KMS-11 (cell line): ENCODE results near the gene PTPRT.

Experiments used
- H2AFZ ChIP-seq: fragments of 200-600 bp; sonication (generic); 2 replicates; pipeline ENCODE4 v1.6.1; 2016; ENCODE audit warnings: antibody characterized with exemption, mixed run types, low read depth
- H3K27ac ChIP-seq: fragments of 200-600 bp; sonication (generic); 2 replicates; pipeline ENCODE4 v1.6.1; 2016; ENCODE audit warnings: mild to moderate bottlenecking, mixed run types
- H3K27me3 ChIP-seq: fragments of 200-600 bp; sonication (generic); 2 replicates; pipeline ENCODE4 v1.6.1; 2017; ENCODE audit warnings: mild to moderate bottlenecking, low read depth, mixed run types, moderate library complexity; ENCODE audit not compliant: insufficient read depth
- H3K36me3 ChIP-seq: fragments of 200-600 bp; sonication (generic); 2 replicates; pipeline ENCODE4 v1.6.1; 2017; ENCODE audit warnings: mild to moderate bottlenecking, mixed run types; ENCODE audit not compliant: insufficient read depth
- H3K4me1 ChIP-seq: fragments of 200-600 bp; sonication (generic); 2 replicates; pipeline ENCODE4 v1.6.1; 2016; ENCODE audit warnings: mild to moderate bottlenecking, low read depth, mixed run types; ENCODE audit not compliant: poor library complexity, severe bottlenecking
- H3K4me2 ChIP-seq: fragments of 200-600 bp; sonication (generic); 2 replicates; pipeline ENCODE4 v1.7.0; 2016; ENCODE audit warnings: mild to moderate bottlenecking, mixed run types
- H3K4me3 ChIP-seq: fragments of 200-600 bp; sonication (generic); IDR thresholded peaks from 2 replicates; pipeline ENCODE4 v1.6.1; 2017; ENCODE audit warnings: low read depth, low read length, mixed read lengths; ENCODE audit not compliant: insufficient read depth
- H3K79me2 ChIP-seq: fragments of 200-600 bp; sonication (generic); 2 replicates; pipeline ENCODE4 v1.6.1; 2016; ENCODE audit warnings: low read depth, mixed run types; ENCODE audit not compliant: insufficient read depth
- H3K9ac ChIP-seq: fragments of 200-600 bp; sonication (generic); 2 replicates; pipeline ENCODE4 v1.6.1; 2016; ENCODE audit warnings: mild to moderate bottlenecking, mixed run types
- H4K20me1 ChIP-seq: fragments of 200-600 bp; sonication (generic); 2 replicates; pipeline ENCODE4 v1.6.1; 2016; ENCODE audit warnings: mild to moderate bottlenecking, mixed run types; ENCODE audit not compliant: insufficient read depth
- TF ChIP-seq, protein P1 (sequence below): fragments of 200-600 bp; sonication (generic); conservative IDR thresholded peaks from 2 replicates; pipeline ENCODE4 v1.6.1; 2017; ENCODE audit warnings: low read depth, mild to moderate bottlenecking, antibody characterized with exemption, low read length, moderate library complexity, mixed read lengths

The PTPRT gene

DNA sequence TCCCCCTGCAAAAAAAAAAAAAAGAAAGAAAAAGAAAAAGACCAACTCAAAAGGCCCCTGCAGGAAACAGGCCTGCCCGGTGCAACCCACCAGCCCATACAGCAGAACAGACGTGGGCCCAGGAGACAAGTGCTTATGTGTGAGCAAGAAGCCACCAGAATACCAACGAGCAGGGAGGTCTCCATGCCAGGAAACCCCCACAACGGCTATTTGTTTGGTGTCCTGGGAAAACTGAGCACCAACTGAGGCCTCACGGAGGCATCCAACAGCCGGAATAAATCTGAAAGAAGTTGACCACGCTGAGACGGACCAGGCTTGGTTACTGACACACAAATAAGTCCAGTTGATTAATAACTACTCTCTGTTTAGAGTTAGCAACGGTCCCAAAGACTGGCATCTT is 29.7 kb downstream of the PTPRT start:
- Histone ChIP-seq H3K4me3 (no peak overlapping the region), H4K20me1 (no peaks in the 10 kb centered on the region), H3K27ac (no peak overlapping the region), H3K4me1 (no peaks in the 10 kb centered on the region), H3K79me2 (no peaks in the 10 kb centered on the region), H3K27me3 (no peaks in the 10 kb centered on the region), H3K4me2 (no peak overlapping the region), H3K36me3 (no peaks in the 10 kb centered on the region), H3K9ac (no peak overlapping the region), H2AFZ (no peak overlapping the region)
- TF ChIP-seq, protein P1, sequence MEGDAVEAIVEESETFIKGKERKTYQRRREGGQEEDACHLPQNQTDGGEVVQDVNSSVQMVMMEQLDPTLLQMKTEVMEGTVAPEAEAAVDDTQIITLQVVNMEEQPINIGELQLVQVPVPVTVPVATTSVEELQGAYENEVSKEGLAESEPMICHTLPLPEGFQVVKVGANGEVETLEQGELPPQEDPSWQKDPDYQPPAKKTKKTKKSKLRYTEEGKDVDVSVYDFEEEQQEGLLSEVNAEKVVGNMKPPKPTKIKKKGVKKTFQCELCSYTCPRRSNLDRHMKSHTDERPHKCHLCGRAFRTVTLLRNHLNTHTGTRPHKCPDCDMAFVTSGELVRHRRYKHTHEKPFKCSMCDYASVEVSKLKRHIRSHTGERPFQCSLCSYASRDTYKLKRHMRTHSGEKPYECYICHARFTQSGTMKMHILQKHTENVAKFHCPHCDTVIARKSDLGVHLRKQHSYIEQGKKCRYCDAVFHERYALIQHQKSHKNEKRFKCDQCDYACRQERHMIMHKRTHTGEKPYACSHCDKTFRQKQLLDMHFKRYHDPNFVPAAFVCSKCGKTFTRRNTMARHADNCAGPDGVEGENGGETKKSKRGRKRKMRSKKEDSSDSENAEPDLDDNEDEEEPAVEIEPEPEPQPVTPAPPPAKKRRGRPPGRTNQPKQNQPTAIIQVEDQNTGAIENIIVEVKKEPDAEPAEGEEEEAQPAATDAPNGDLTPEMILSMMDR, result no peak

DNA sequence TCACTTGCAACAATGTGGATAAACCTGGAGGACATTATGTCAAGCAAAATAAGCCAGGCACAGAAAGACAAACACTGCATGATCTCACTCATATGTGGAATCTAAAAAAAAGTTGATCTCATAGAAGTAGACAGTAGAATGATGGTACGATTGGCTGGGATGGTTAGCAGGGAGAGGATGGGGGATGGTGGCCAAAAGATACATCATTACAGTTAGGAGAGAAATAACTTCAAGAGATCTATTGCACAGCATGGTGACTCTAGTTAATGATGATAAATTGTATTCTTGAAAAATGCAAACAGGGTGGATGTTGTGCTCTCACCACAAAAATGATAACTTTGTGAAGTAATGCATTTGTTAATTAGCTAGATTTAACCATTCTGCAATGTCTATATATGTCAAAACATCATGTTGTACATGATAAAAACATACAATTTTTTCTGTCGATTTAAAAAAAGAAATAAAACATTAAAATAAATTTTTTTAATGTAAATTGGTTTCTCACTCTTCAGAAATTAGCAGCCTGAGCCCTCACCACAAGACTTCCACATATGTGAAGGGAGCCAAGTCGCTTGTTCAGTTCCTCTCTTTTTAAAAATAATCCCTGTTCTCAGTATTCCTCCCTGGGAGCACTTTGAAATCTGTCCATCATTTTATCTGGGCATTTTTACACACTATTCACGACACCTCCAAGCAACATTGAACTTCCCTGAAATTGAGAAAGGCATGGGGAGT is 34.2 kb downstream of the PTPRT start:
- no peaks in the 10 kb centered on the region for H4K20me1 ChIP-seq
- no peak overlapping the region for H3K4me2 ChIP-seq
- TF ChIP-seq, protein P1, result no peak
- no peak overlapping the region for H3K9ac ChIP-seq
- H3K4me3 ChIP-seq, result no peak overlapping the region
- no peaks in the 10 kb centered on the region for H3K36me3 ChIP-seq
- no peaks in the 10 kb centered on the region for H3K79me2 ChIP-seq
- no peaks in the 10 kb centered on the region for H3K27me3 ChIP-seq
- H3K4me1 ChIP-seq, result no peaks in the 10 kb centered on the region
- H3K27ac ChIP-seq, result no peak overlapping the region
- H2AFZ ChIP-seq, result no peak overlapping the region

DNA sequence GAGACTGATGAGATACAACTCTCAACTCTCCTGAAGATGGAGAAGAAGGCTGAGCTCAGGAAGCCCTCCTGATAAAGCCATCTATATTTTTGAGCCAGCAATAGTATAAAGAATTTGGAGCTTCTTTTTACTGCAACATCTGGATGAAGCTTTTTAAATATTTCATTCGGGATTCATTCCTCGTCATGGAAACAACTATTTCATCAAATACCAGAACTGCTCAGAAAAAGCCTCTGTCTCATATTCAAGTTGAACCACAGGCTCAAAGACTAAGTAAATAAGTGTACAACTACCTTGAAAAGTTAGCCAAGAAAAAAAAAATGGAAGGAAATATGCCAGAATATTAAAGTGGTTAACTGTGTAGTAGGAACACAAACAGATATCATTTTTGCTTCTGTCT is 37.8 kb downstream of the PTPRT start:
- Histone ChIP-seq H3K9ac (no peak overlapping the region), H3K4me3 (no peak overlapping the region), H4K20me1 (no peaks in the 10 kb centered on the region), H3K27me3 (no peaks in the 10 kb centered on the region), H3K4me2 (no peak overlapping the region), H3K36me3 (no peaks in the 10 kb centered on the region), H3K4me1 (no peaks in the 10 kb centered on the region), H3K27ac (no peak overlapping the region), H2AFZ (no peak overlapping the region), H3K79me2 (no peaks in the 10 kb centered on the region)
- TF ChIP-seq, protein P1, result no peak

DNA sequence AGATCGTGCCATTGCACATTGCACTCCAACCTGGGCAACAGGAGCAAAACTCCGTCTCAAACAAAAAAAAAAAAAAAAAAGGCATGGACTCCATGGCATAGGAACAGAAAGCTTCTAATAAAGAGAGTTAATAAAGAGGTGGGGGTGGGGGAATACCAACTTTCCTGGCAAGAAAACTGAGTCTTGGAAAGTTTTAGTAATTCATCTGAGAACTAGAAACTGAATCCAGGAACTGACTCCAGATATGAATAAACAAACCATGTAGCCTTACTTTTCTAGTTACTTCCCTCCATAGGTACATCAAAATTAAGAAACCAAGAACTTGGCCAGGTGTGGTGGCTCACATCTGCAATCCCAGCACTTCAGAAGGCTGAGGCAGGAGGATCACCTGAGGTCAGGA is 38.5 kb downstream of the PTPRT start:
- H3K9ac ChIP-seq, result no peak overlapping the region
- no peak overlapping the region for H2AFZ ChIP-seq
- H3K27me3 ChIP-seq, result no peaks in the 10 kb centered on the region
- no peak overlapping the region for H3K4me2 ChIP-seq
- no peaks in the 10 kb centered on the region for H3K4me1 ChIP-seq
- H3K27ac ChIP-seq, result no peak overlapping the region
- no peak overlapping the region for H3K4me3 ChIP-seq
- TF ChIP-seq, protein P1, result no peak
- no peaks in the 10 kb centered on the region for H3K79me2 ChIP-seq
- H3K36me3 ChIP-seq, result no peaks in the 10 kb centered on the region
- H4K20me1 ChIP-seq, result no peaks in the 10 kb centered on the region
